Thyroid gland (tissue), 4 donors: ENCODE results near the gene ESR1. TPM values are rescaled to one million over a fixed set of nuclear protein-coding genes. Genes with fewer than 3 reads are reported as not detected.
"Not testable (repeated sequence)": the region's sequence is repeated elsewhere in the genome, so short reads cannot be mapped to it uniquely, and the experiment has no call there.

Source experiments
- DNase-seq, 2 donors: peaks; one replicate each; pipeline ENCODE4 v3.0.0-alpha.2; 2019
- H3K27ac ChIP-seq, 3 donors: fragments of 200-600 bp; sonication (generic); 1 replicate in 2 of 3; 2 replicates in 1 of 3; pipeline ENCODE4 v1.5.1; 2016 to 2019; ENCODE audit warnings: mild to moderate bottlenecking in 1 of 3, moderate library complexity in 1 of 3
- H3K27me3 ChIP-seq: fragments of 200-600 bp; sonication (generic); one replicate; pipeline ENCODE4 v1.5.1; 2019
- H3K36me3 ChIP-seq, 2 donors: fragments of 200-600 bp; sonication (generic); one replicate each; pipeline ENCODE4 v1.5.1; 2016 to 2019
- H3K4me1 ChIP-seq, 2 donors: fragments of 200-600 bp; sonication (generic); one replicate each; pipeline ENCODE4 v1.5.1; 2017 to 2019
- H3K4me3 ChIP-seq, 3 donors: fragments of 200-600 bp; sonication (generic); replicated peaks in 1 of 3; 1 replicate in 2 of 3; 2 replicates in 1 of 3; pipeline ENCODE4 v1.5.1; 2016; ENCODE audit warnings: mild to moderate bottlenecking in 1 of 3
- H3K9me3 ChIP-seq: fragments of 200-600 bp; sonication (generic); one replicate; pipeline ENCODE4 v1.5.1; 2017
- CTCF ChIP-seq, 6 experiments: fragments of 200-600 bp in 3 of 6; fragments of 450-650 bp in 3 of 6; sonication (generic) in 3 of 6; IDR thresholded peaks; one replicate each; pipeline ENCODE4 v1.5.1; 2016 to 2019; ENCODE audit warnings: antibody characterized with exemption in 6 of 6, mild to moderate bottlenecking in 2 of 6, inconsistent platforms in 1 of 6, moderate library complexity in 1 of 6
- POLR2A ChIP-seq, 2 donors: fragments of 450-650 bp; IDR thresholded peaks; one replicate each; pipeline ENCODE4 v1.6.1; 2017; ENCODE audit warnings: antibody characterized with exemption in 2 of 2, mild to moderate bottlenecking in 2 of 2, moderate library complexity in 1 of 2
- WGBS, 2 donors: methylation state at CpG; one replicate each; pipeline ENCODE4 v1.1.5; 2017; 5-methylcytosine and 5-hydroxymethylcytosine counted together
- intact Hi-C: fragments of 100-400 bp; cut with DNase I; formaldehyde crosslinking; loops from one replicate; pipeline ENCODE4 v1.15.1; 2023
- total RNA-seq, 4 donors: library from RNA; depleted of rRNA; stranded (reverse); fragments of >200 nt; gene quantifications; one replicate each; pipeline ENCODE4 v1.2.3, GENCODE V29; 2016

ESR1 gene
- total RNA-seq, 4 donors from 2014 or later = 3.2 to 4.7 (median 3.6) TPM

GRCh38 chr6:151882206-151882605 lies 74.7 kb downstream of the ESR1 start:
- TF ChIP-seq POLR2A (IDR thresholded peaks at IDR 0.05) (no peak), CTCF (IDR thresholded peaks at IDR 0.05) (no peak)
- Histone ChIP-seq H3K27me3 (no peaks in the 10 kb centered on the region), H3K4me1 (no peaks in the 10 kb centered on the region), H3K4me3 (no peak overlapping the region), H3K27ac (no peak overlapping the region), H3K9me3 (no peaks in the 10 kb centered on the region), H3K36me3 (no peaks in the 10 kb centered on the region)
- 95 to 96% methylated on average over 5 of the region's 5 CpGs for WGBS, 2 donors
- intact Hi-C loops = no loop called here
- no peak for DNase-seq

GRCh38 chr6:151885234-151885633 lies 77.8 kb downstream of the ESR1 start:
- intact Hi-C loops = no loop called here
- TF ChIP-seq POLR2A (IDR thresholded peaks at IDR 0.05) = no peak
- no peak for TF ChIP-seq CTCF (IDR thresholded peaks at IDR 0.05)
- Histone ChIP-seq H3K4me1 (no peaks in the 10 kb centered on the region), H3K9me3 (no peaks in the 10 kb centered on the region), H3K27ac (no peak overlapping the region), H3K36me3 (no peaks in the 10 kb centered on the region), H3K4me3 (no peak overlapping the region), H3K27me3 (no peaks in the 10 kb centered on the region)
- DNase-seq = no peak
- WGBS, 2 donors = 90 to 97% methylated on average over 4 of the region's 4 CpGs

- H3K27ac ChIP-seq = no peak overlapping the region
- DNase-seq = no peak
- H3K27me3 ChIP-seq = no peaks in the 10 kb centered on the region
- H3K36me3 ChIP-seq = no peaks in the 10 kb centered on the region
- TF ChIP-seq POLR2A (IDR thresholded peaks at IDR 0.05) = no peak
- TF ChIP-seq CTCF (IDR thresholded peaks at IDR 0.05) = no peak
- H3K9me3 ChIP-seq = no peaks in the 10 kb centered on the region
- no peak overlapping the region for H3K4me3 ChIP-seq
- WGBS, 2 donors = 82% methylated on average over 3 of the region's 3 CpGs
- intact Hi-C loops = no loop called here
- no peaks in the 10 kb centered on the region for H3K4me1 ChIP-seq
Observed at GRCh38 chr6:151891524-151891923, 84.0 kb downstream of the ESR1 start.

GRCh38 chr6:151894426-151894825 lies 86.9 kb downstream of the ESR1 start:
- H3K4me1 ChIP-seq, H3K27me3 ChIP-seq, H3K36me3 ChIP-seq, H3K4me3 ChIP-seq, H3K27ac ChIP-seq, DNase-seq, intact Hi-C loops, H3K9me3 ChIP-seq: not testable (repeated sequence)
- WGBS, 2 donors = 53 to 63% methylated on average over 3 of the region's 3 CpGs

- H3K36me3 ChIP-seq, H3K4me3 ChIP-seq, H3K4me1 ChIP-seq, DNase-seq, H3K27me3 ChIP-seq, H3K9me3 ChIP-seq, H3K27ac ChIP-seq, intact Hi-C loops: not testable (repeated sequence)
- 90% methylated on average over 2 of the region's 33 CpGs; no CpG with 5 or more reads in 1 of the 2 donors for WGBS, 2 donors
Observed at GRCh38 chr6:151899221-151899620, 91.7 kb downstream of the ESR1 start.

- H3K4me3 ChIP-seq, H3K27ac ChIP-seq, H3K27me3 ChIP-seq, intact Hi-C loops, H3K36me3 ChIP-seq, DNase-seq, H3K4me1 ChIP-seq, H3K9me3 ChIP-seq: not testable (repeated sequence)
- WGBS, 2 donors = 98% methylated on average over 9 to 10 of the region's 15 CpGs
Observed at GRCh38 chr6:151899796-151900195, 92.3 kb downstream of the ESR1 start.

GRCh38 chr6:151900256-151900655 lies 92.8 kb downstream of the ESR1 start:
- no peak for TF ChIP-seq CTCF (IDR thresholded peaks at IDR 0.05)
- Histone ChIP-seq H3K27ac (no peak overlapping the region), H3K9me3 (no peaks in the 10 kb centered on the region), H3K4me1 (no peaks in the 10 kb centered on the region), H3K4me3 (no peak overlapping the region), H3K36me3 (no peaks in the 10 kb centered on the region), H3K27me3 (no peaks in the 10 kb centered on the region)
- intact Hi-C loops = no loop called here
- no peak for DNase-seq
- WGBS, 2 donors = 28 to 37% methylated on average over 2 of the region's 2 CpGs
